HG03135 (cell line): ENCODE measurements around the gene OSBPL6.

Source experiments
- ATAC-seq: cut with Tn5 transposase; IDR thresholded peaks from one replicate; pipeline ENCODE4 v1.9.1; 2021; ENCODE audit warnings: mild to moderate bottlenecking, moderate library complexity; ENCODE audit not compliant: unreplicated experiment

OSBPL6 gene

DNA sequence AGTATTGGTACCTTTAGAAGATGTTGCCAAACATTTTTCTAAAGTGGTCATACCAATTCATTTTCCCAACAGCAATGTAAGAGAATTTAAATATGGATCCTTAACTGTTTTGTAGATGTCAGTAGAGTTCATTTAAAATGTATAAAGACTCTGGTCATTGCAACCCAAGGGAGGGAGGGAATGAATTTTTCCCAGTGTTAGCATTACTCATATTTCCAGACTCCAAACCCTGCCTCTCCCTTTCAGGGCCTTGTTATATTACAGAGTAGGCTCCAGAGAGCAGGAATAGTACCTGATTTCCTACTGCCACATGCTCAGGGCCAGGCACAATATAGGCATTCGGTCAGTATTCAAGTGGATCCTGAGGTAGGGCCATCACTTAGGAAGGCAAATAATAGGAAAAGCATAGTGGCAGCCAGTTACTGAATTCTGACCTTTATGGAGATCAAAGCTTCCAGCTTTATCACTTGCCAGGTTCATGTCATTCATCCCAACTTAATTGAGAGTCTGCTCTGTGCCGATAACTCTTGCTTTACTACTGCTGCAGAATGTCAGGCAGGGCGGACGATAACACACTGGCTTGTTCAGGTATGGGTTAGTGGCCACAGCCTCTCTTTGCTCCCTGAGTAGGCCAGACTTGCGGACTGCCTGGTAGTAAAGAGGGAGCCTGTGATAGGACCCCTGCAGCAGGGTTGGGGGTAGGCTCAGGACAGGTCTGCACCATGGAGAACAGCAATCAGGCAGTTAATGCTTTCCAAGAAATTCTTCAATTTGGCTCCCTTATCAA is 75.3 kb downstream of the OSBPL6 start:
- ATAC-seq = no peak

DNA sequence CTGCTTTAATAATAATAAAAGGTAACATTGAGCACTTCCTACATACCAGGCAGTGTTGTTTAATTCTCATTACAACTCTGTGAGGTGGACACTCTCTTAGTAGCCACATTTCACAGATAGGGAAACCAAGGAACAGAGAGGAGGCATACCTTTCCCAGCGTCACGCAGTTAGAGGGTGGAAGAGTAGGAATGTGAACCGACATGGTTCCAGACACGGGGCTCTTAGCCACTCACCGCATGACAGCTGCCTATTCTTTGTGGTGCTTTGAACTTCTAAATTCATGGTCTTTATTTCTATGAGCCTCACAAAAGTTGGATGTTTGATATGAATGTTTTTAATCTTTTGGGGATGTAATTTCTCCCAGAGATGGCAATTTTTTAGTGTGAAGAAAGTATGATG is 76.0 kb downstream of the OSBPL6 start:
- ATAC-seq = no peak

DNA sequence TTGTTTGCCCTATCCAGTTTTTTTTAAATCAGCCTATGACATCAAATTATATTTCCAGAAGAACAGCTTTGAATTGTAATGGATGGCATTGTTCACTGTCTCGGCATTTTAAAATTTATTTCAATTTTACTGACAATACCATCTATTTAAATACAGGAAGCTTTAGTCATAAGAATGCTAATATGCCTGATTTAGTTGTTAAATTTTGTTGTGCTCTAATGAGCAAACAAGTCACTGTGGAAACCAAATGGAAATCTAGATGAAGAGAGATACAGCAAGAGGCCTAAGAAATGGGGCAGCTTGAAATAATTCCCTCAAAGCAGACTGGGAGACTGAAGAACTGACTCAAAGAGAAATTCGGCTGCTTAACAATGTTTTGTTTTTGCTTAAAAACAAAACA is 76.8 kb downstream of the OSBPL6 start:
- no peak for ATAC-seq

DNA sequence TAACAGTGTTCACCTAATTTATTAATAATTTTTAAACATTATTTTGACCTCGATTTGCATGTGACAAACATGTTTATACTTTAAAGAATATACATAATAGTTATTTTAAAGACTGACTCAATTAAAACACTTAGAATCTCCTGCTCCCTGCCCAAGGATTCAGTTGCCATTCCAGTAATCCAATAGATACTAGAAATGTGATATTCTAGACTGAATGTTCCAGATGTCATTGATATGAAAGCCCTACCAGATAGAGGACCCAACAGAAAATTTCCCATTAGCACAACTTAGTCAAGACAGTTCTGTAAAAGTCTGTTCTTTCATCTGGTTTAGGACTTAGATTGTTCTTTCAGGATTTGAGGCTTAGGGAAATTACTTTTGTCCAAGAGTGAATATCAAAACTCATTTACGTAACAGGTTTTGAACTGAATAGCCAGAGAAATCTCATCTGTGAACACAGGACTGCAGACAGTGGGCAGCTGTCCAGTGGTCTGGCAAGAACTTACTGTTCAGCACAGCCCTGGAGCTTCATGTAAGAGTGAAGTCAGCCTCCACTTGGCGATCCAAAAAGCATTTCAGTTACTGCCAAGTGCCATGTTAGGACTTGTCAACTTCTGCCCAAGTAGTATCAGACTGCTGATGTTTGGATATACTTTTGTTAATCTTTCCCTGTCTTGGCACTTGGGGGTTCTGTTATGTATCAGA is 77.5 kb downstream of the OSBPL6 start:
- no peak for ATAC-seq

DNA sequence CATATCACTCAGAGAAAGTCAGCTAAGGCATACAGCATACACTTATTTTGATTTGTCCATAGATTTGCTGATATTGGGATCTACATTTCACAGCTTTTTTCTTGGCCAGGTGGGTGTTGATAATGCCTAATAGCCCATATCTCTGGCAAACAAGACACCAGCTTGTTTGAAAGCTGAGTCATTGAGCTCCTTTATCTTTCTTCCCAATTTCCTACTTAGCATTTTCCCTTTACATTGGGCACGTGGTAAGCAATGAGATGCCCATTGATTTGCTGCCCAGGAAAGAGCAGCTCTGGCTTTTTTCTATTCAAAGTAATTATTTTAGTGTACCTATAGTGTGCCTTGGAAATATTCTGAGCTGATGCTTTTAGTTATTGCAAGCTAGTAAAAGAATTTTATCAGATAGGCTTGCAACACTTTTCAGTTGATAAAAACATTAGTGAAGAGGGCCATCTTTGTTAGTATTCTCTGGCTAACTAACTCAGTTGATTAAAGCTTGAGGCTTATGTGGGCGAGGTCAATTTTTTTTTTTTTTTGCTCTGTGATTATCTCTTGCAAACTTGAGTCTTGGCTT is 79.6 kb downstream of the OSBPL6 start:
- ATAC-seq = no peak

DNA sequence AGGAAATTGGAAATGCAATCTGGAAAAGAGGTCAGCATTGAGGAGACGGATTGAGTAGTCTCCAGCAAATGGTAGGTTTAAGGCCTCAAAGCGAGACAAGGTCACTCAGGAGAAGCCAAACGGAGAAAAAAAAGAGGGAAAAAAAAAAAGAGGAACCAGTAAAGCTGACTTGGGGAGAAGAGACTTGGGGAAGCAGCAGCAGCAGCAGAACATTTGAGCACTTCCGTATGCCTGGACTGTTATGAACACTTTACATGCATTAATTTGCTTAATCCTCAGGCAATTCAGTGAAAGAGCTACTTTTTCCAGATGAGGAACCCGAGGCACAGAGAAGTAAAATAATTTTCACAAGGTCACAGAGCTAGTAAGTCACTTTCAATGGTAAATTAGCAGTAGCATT is 81.3 kb downstream of the OSBPL6 start:
- ATAC-seq = no peak

DNA sequence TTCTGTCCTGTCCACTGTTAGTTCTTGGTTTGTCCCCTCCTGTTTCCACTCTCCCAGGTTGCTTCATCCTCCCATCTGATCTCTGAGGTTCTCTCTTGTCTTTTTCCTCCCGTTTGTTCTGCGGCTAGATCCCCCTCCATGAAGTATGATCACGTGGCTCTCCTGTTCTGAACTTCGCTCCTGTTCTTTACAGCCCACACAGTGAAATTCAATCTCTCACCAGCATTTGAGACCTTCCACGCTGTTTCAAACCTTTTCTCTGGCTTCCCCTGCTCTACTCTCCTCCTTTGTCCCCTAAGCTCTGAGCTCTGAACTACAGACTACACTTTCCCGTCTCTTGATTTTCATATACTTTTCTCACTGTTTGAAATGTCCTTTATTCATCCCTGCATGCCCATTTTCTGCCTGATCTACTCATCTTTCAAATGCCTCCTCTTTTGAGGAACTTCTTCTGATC is 83.5 kb downstream of the OSBPL6 start:
- no peak for ATAC-seq

DNA sequence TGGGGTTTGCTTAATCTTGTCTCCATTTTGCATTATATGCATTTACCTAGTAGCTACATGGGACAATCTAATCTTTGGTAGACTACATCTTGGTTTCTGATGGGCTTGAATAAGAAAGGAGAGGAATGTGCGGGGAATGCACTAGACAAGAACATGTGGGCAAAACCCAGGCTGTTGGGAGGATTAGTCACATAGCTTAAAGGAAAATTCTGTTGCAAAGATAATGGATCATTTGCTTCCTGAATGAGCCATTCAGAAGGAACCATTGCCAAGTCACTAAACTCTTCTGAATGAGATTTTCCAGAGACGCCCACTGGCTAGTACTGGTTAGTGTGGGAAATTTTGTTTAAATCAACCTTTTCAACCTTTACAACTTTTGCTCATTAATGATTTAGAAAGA is 84.8 kb downstream of the OSBPL6 start:
- no peak for ATAC-seq

DNA sequence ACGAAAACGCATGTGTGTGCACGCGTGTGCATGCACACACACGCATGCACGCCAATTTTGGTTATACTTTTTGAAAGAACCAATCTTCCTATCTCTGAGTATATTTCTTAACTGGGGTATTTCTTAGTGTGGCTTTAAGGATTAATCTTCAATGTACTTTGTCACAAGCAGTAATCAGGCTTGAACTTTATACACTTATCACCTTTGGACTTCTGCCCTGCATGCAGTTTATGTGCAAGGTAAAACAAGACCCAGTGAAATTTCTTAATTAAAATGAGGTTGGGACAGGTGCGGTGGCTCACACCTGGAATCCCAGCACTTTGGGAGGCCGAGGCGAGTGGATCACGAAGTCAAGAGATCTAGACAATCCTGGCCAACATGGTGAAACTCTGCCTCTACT is 85.3 kb downstream of the OSBPL6 start:
- no peak for ATAC-seq

DNA sequence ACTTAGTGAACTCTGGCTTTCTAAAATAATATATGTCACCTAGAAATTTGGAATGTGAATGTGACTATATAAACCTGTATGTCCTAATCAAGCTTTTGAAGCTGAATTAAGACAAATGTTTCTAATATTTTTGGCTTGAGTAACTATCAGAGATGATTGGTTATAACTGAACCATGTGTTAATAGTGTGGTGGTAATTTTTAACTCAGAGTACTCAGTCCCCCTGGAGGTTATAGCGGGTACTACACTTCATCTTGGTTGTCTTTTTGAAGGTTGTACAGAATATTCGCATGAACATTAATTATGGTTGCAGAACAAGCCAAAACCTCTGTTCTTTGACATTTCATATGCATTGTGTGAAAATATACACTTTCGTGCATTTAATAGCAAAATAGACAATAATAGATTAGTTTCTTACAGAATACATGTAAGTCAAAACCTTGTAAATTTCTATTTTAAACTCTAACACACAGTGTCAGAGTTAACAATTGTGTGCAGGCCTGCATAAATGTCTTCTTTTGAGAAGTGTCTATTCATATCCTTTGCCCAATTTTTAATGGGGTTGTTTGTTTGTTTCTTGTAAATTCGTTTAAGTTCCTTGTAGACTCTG is 86.0 kb downstream of the OSBPL6 start:
- peak; percentile 91 for ATAC-seq

DNA sequence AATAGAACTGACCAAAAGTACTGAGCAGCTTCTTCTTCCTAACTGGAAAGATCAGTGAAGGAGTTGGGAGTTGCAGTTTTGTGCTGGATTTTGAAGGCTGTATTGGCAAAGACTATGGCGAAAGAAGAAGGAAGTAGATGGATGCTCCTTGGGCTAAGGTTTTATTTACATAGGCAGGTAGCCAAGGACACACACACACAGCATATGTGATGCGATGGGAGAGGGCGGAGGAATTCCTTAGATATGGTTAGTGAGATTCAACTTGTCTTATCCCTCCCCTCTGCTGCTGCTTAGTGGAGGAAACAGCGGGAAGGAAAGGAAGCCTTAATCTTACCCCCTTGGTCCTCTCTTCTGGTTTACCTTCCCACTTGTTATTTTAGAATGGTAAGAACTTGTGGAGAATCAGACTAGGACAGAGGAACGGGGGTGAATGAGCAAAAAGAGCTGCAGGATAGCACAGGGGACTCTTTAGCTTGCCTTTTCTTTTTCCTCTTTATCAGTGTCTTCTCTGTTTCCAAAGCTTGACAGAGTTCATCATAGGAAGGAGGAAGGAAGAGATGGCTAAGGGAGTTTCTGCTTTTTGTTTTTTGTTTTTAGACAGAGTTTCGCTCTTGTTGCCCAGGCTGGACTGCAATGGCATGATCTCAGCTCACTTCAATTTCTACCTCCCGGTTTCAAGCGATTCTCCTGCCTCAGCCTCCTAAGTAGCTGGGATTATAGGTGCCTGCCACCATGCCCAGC is 87.9 kb downstream of the OSBPL6 start:
- ATAC-seq = no peak

DNA sequence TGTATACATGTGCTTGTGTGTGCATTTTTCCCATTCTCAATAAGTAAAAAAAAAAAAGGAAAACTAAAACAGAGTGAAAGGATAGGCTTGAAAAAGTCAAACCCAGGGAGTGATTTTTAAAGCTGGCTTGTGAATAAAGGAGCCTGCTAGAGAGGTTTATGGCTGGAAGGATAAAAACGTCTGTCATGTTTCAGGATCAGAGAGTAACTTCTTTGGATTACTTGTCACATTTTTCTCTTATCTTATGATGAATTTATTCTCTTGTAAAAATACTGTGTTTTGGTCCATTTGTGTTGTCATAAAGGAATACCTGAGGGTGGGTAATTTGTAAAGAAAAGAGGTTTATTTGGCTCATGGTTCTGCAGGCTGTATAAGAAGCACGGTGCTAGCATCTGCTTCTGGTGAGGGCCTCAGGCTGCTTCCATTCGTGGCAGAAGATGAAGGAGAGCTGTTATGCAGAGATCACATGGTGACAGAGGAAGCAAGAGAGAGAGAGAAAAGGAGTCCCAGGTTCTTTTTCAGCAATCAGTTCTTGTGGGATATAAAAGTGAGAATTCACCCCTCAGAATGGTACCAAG is 89.1 kb downstream of the OSBPL6 start:
- no peak for ATAC-seq

DNA sequence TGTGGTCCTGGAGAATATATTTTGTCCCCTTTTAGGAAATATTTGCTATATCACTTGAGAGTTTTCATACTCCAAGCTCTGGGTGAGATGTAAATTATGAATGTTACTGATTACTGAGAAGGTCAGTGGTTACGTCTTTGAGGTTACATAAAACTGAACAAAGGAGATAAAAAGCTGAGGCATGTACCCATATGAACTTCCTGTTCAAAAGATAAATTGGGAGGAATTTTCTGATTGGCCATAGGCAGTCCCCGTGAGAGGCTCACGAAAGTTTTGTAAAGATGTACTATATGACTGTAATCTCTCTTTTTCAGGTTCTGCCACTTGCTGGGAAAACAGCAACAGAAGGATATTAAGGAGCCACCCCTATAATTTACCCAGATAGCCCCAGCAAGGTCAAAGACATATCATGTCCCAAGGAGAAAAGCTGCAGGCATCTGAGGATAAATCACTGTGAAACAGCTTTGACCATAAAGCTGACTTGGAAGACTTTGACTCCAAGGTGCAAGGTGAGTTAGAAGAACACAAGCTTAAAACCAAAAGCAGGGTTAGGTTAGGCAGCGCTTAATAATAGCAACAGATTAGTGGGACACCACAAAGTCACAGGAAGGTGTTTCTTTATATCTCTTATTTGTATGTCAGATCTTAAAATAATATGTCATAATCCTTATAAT is 90.4 kb downstream of the OSBPL6 start:
- no peak for ATAC-seq

DNA sequence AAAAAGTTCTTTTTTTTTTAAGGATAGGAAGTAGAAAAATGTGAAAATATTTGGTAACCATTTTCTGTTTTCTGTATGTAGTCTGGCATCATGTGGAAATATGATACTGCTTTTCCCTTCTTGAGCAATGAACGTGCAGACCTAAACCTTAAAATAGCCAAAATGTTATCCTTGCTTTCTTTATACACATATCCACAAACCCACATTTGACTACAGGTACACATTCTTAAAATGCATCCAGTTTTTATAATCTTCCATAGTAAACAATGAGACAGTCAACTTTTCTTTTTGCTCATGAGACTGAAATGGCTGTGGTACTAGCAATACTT is 90.9 kb downstream of the OSBPL6 start:
- ATAC-seq = no peak

DNA sequence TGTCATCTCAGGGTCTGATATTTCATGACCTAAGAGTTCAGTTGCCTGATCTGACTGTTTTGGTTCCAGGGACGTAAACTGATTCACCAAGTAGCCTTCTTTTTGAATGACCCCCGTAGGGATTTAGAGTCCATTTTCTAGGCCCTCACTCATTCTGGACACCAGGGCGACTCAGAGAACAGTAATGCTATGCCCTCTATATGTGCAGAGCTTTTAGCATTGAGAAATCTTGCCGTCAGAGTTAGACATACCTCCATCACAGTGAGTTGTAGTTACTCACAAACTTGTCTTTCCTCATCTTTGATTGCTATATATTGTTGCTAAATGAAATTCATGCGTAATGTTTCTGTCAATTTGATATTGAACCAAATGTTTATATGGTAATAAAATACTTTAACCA is 92.3 kb downstream of the OSBPL6 start:
- ATAC-seq = no peak

DNA sequence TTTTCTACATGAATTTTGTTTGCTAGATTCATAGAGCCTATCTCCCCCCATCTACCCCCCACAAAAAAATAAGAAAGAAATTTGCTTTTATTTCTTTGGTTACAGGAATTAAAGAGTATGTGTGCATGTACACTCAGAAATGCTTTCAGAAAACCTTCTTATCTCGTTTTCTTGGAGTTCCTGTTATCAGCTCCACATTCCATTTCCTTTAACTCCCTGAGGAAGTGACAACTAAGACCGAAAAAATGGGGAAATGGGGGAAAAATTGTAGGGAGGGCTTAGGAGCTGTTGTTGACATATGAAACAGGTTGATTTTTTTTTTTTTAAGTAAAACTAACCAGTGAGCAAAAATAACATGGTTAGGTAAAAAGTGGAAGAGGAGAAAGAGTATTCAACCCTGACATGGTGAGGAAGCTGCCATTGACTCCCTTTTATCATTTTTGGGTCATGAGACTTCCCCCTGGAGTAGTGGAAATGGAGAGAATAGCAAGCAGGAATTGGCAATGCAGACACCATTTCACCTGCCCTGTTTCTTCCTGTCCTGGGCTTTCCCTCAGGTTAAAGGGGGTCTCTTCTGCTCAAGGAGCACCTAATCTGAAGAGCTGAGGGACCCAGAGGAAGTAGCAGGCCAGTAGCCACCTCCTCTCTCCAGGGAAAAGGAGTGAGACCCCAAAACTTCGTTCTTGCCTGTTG is 93.5 kb downstream of the OSBPL6 start:
- ATAC-seq = no peak

DNA sequence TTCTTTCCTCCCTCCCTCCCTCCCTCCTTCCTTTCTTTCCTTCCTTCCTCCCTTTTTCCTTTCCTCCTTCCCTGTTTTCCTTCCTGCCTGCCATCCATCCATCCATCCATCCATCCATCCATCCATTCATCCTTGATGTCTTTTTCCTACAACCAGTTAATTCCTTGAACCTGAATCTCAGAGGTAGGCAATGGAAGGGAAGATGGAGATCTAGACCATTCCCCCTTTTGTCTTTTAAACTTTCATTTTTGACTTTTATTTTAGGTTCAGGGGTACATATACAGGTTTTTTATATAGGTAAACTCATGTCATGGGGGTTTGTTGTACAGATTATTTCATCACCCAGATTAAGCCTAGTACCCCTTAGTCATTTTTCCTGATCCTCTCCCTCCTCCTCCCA is 97.4 kb downstream of the OSBPL6 start:
- ATAC-seq = no peak

DNA sequence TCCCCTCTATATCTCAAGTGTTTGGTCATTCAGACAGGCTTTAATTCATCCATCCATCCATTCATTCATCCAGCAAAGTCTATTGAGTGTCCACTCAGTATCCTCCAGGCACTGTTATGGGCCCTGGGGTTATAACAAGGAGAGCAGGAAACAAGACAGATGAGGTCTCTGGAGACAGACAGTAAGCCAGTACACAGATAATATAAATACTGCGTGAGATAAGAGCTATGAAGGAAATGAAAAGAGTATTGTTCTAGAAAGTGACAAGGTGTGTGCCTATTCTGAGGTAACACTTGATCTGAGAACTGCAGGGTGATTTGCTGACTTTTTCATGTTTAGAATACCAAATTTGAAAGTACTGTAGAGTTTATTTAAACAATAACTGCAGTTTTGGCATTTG is 98.3 kb downstream of the OSBPL6 start:
- no peak for ATAC-seq

DNA sequence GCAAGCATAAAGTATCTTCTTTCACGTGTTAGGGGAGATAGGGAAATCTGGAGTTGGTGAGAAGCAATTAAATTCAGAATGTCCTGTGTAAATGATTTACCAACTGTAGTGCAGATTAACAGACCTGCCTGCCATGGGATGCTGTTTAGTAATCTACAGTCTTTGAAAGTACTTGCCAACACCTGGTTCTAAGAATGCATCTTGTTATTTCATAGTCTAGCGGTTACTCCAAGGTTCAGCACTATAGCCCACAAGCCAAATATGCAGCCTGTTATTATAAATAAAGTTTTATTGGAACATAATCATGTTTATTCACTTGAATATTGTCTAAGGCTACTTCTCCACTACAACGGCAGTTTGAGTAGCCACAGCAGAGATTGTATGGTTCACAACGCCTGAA is 100.8 kb downstream of the OSBPL6 start:
- no peak for ATAC-seq

DNA sequence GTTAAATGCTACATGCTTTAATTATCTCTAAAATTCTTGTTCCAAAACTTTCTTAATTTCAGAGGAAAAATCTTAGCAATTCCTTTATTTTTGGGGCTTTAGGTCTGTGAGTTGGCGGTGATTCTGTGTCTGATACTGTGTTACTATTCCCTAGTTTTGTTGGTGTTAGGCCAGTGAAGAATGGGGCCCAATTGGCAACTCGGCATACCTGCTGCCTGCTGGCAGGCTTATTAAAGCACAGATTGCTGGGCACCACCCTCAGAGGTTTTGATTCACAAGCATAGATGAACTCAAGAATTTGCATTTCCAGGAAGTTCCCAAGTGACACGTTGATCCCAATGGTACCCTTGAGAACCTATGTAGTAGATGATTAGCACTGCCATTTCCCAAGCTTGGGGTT is 101.6 kb downstream of the OSBPL6 start:
- ATAC-seq = no peak
